WTC11 (cell line): ENCODE results near the gene TCEAL2.

Experiments
- ZNF396 ChIP-seq: fragments of 250-450 bp; sonication (Bioruptor Pico); IDR thresholded peaks from 2 replicates; pipeline ENCODE4 v1.8.0; 2021; ENCODE audit warnings: mild to moderate bottlenecking, moderate library complexity, borderline replicate concordance
- TF ChIP-seq, protein P1 (sequence below): sonication (generic); formaldehyde crosslinking; IDR thresholded peaks from 2 replicates; pipeline ENCODE4 v1.8.1; 2022; ENCODE audit warnings: mild to moderate bottlenecking, missing genetic modification reagents, moderate library complexity, borderline replicate concordance
- TF ChIP-seq, protein P2 (sequence below): fragments of 200-600 bp; IDR thresholded peaks from 2 replicates; pipeline ENCODE4 v1.8.0; 2022; ENCODE audit warnings: antibody characterized with exemption
- TF ChIP-seq, protein P3 (sequence below): sonication (generic); formaldehyde crosslinking; IDR thresholded peaks from 2 replicates; pipeline ENCODE4 v1.8.1; 2022; ENCODE audit warnings: missing genetic modification reagents, borderline replicate concordance

GRCh38 chrX:102115748-102116147, 9.7 kb upstream of the TCEAL2 start:
- TF ChIP-seq, protein P1, sequence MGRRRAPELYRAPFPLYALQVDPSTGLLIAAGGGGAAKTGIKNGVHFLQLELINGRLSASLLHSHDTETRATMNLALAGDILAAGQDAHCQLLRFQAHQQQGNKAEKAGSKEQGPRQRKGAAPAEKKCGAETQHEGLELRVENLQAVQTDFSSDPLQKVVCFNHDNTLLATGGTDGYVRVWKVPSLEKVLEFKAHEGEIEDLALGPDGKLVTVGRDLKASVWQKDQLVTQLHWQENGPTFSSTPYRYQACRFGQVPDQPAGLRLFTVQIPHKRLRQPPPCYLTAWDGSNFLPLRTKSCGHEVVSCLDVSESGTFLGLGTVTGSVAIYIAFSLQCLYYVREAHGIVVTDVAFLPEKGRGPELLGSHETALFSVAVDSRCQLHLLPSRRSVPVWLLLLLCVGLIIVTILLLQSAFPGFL: no peak
- TF ChIP-seq, protein P2, sequence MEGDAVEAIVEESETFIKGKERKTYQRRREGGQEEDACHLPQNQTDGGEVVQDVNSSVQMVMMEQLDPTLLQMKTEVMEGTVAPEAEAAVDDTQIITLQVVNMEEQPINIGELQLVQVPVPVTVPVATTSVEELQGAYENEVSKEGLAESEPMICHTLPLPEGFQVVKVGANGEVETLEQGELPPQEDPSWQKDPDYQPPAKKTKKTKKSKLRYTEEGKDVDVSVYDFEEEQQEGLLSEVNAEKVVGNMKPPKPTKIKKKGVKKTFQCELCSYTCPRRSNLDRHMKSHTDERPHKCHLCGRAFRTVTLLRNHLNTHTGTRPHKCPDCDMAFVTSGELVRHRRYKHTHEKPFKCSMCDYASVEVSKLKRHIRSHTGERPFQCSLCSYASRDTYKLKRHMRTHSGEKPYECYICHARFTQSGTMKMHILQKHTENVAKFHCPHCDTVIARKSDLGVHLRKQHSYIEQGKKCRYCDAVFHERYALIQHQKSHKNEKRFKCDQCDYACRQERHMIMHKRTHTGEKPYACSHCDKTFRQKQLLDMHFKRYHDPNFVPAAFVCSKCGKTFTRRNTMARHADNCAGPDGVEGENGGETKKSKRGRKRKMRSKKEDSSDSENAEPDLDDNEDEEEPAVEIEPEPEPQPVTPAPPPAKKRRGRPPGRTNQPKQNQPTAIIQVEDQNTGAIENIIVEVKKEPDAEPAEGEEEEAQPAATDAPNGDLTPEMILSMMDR: no peak
- no peak for TF ChIP-seq ZNF396 (CRISPR knock-in tag)
- TF ChIP-seq, protein P3, sequence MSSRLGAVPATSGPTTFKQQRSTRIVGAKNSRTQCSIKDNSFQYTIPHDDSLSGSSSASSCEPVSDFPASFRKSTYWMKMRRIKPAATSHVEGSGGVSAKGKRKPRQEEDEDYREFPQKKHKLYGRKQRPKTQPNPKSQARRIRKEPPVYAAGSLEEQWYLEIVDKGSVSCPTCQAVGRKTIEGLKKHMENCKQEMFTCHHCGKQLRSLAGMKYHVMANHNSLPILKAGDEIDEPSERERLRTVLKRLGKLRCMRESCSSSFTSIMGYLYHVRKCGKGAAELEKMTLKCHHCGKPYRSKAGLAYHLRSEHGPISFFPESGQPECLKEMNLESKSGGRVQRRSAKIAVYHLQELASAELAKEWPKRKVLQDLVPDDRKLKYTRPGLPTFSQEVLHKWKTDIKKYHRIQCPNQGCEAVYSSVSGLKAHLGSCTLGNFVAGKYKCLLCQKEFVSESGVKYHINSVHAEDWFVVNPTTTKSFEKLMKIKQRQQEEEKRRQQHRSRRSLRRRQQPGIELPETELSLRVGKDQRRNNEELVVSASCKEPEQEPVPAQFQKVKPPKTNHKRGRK: no peak
